ENCODE measurements around the gene BEND5.

The BEND5 gene

DNA sequence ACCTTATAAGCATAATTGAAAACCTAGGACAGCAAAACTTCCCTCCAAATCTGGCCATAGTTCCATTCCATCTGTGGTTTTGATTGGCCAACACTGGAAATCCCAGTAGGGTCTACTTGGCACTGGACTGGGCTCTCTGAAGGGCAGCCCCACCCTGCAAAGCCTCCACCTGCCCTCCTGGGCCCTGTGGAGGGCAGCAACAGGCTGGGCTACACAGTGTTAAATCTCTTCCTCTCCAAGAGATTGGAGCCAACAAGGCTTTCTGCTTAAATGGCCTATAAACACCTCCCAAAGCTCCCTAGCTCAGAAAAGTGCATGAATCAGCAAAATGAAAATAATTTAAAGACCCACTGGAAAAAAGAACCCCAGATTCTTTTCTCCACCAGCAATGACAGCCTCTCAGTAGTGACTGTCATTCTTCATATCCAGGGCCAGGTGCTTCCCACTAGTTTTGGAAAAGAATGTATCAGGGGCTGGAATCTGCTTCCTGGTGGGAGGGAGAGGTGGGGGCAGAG is 58.5 kb downstream of the BEND5 start:
- DNase-seq = no peak

DNA sequence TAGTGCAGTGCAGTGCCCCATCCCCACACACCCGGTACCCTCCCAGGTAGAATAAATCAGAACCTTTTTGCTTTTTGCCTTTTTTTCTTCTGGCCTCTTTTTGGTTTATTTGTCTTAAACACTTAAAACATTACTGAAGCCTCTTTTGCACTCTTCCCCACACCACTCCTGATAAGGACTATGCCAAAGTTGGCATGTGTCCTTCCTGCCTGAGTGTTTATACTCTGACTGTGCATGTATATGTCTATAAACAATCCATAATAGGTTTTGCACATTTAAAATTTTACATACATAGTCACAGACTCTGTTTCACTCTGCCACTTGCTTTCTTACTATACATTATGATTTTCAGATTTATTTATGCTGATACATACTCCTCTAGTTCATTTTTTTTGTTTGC is 59.6 kb downstream of the BEND5 start:
- DNase-seq = no peak

DNA sequence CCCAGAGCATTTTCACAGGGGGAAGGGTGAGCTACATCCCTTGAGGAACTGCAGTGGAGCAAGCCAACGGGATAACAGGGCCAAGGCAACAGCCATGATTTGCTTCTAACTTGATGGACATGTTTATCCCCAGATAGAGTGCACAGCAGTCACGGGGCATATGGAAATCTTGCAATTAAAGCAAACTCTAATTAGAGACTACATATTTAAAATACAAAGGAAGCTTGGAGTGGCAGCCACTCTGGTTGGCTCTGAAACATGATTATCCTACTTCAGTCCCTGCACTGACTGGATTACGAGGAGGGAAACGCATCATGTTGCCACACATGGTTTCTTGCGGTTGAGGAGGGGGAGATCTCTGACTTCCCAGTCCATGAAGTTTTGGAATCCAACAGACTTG is 60.8 kb downstream of the BEND5 start:
- DNase-seq = no peak

DNA sequence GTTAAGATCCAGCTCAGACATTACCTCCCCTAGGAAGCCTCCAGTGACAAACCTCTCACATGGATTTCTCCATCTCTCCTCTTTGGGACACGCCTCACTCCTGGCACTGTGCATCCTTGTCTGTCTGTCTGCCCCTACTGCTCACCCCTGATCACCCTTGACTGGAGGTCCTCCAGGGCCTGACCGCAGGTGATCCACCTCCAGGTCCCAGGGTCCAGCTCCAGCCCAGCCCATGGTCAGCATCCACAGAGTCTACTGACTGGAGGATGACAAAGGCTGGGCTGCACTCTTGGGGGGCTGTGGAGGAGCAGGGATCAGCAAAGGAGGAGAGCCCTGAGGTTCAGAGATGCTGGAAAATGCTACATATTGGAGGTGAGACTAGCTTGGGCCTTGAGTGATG is 65.8 kb downstream of the BEND5 start:
- DNase-seq = no peak

DNA sequence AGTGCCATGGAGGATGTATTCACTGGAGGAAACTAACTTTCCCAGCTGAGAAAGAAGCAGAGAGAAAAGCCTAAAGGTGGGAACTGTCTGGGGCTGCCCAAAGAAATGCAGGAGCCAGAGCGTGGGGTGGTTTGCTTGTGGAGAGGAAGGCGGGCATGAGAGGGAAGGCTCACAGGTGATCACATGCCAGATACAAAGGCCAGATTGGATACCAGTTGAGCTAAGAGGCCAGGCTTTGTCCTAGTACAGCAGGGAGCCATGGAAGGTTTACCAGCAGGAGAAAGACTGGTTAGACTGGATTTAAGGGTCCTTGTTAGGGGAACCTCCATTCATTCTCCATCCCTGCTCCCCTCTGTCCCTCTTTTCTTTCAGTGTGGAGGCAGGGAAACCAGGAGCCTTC is 66.4 kb downstream of the BEND5 start:
- DNase-seq = no peak

DNA sequence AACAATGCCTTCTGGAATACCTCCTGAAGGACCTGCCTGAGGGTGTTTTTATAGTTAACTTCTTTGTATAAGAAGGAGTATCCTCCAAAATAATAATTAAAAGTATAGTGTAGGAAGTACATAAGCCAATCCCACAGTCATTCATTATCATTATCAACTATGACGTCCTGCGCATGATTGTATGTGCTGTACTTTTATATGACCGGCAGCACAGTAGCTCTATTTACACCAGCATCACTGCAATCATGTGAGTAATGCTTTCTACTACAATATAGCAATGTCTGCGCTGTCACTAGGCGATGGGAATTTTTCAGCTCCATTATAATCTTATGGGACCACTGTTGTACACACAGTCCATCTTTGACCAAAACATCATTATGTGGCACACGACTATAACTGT is 72.0 kb downstream of the BEND5 start:
- no peak for DNase-seq

DNA sequence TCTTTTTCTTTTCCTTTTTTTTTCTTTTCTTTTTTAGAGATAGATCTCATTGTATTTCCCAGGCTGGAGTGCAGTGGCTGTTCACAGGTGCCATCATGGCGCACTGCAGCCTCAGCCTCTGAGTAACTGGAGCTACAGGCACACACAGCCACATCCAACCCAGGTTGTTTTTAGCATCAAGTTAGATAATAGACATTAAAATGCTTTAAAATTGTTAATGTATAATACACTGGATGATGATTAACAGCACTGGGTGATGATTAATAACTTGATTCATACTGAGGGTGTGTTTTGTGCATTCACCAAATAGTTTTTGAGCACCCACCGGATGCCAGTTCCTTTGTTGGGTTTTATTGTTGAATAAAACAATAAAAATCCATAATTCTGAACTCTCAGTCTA is 75.2 kb downstream of the BEND5 start:
- DNase-seq = no peak

DNA sequence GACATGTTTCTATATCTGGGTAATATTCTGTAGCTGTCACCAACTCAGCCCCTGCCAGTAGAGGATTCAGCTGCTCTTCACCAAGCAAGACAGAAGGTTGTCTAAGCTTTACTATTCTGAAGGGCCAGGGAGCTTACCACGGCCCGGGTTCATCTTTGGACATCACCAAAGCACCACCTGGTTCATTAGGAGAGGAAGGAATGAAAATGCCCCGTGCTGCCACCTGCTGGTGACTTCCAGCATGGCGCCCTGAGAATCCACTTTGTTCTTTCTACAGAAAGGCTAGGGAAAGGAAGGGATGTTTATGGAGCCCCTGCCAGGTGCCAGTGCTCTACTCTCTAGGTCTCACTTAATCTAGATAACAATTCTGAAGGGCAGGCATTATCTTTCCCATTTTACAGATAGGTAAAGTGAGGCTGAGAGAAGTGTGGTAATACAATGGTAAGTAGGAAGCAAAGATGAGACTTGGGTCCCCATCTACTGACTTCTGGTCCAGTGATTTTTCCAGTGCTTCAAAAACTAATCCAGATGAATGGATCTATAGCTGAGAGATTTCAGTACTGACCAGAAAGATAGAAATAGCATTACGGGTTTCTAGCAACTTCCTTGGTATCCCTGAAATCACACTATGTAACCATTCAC is 79.5 kb downstream of the BEND5 start:
- peak; percentile 51 for DNase-seq

DNA sequence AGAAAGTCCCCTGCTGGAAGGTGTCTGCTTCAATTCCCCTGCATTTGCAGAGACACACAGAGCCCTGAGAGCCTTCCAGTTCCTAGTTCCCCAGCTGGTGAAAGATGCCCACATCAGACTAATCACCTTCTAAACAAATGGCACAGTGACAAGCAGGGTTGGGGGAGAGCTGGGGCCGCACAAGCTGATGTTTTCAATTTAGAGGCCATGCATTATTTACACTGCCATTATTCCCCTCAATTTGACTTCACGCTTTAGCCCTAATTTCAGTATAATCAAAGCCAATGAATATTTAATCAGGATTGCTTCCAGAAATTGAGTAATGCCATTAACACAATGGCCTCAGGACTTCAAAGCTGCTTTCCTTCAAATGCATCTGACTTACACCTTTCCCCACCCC is 81.5 kb downstream of the BEND5 start:
- no peak for DNase-seq

DNA sequence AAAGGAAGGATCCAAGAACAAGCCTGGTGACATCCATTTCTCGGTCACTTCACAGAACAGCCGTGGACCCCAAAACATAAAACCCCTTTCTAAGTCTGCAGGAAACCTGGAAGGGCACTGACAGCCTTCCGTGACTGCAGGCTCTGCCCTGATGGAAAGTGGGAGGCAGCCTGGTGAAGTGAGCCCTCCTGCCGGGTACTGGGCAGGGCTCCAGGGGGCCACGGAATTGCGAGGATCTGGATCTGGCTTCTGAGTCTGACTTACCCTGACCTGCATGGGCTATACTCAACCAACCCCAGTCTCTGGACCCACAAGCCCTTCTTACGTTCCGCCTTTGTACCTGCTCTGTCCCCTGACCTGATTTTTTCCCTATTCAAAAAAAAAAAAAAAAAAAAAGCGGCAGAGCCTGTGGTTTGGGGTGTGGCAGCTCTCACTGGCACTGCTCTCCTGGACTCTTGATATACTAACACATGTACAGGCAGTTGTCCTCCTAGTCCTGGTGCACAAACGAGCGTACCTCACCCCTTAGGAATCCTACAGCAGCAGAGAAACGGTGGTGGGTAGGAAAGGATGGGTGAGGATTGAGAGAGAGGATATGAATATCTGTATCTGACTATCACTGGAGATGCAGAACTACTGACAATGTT is 82.9 kb downstream of the BEND5 start:
- no peak for DNase-seq

DNA sequence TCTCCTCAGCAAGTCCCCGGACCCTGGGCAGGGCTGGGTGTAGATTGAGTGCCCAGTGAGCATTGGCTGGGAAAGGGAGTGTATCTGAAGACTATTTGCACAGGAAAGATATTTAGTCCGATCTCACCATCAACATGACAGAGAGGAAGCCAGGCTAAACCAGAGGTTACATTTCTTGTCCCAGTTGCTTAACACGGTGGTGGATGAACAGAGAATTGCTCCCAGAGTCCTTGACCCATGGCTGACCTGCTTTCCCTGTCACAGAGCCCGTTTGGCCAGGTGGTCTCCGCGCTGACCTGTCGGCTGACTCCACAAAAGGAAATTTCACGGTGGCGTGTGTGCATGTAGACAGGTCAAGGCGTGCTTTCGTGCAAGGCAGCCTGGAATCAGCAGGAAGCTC is 83.5 kb downstream of the BEND5 start:
- DNase-seq = no peak

DNA sequence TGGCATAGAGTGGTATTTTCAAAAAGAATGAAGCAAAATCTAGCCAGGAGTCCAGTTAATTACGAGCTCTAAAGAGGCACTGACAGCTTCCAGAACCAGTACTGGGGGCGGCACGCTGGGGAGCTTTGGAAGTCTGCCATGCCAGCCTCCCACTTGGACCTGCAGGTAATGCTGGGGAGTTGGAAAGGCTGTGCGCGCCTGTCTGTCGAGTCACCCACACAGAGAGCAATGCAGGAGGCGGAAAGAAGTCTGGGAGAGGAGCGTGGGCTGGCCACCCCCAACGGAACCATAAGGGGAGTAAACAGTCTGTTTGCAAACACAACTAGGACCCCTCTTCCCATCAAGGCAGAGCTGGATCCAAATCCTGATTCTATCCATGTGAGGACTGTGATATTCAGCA is 84.5 kb downstream of the BEND5 start:
- DNase-seq = no peak

DNA sequence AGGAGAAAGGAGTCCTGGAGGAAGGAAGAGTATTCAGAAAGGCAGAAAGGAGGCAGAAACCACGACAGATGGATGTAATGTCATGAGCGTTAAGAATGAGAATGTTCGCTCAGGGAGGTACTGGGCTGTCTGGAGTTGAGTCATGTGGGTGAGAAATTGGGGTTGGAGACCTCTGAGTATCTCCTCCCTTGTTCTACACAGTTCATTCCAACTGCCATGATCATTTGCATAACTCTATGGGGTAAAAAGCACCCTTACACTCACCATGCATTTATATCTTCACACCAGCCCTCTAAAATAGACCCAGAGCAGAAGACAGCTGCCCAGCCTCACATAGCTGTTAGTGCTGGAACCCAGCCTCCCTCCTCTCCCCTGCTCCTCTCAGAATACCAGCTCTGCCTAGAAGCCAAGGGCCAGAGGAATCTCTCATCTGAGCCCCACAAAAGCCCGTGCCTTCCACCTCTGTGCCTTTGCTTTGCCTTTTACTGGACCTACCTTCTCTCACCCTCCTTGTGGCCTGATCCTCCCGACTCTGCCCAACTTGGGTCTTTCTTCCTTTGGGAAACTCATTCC is 85.2 kb downstream of the BEND5 start:
- no peak for DNase-seq

DNA sequence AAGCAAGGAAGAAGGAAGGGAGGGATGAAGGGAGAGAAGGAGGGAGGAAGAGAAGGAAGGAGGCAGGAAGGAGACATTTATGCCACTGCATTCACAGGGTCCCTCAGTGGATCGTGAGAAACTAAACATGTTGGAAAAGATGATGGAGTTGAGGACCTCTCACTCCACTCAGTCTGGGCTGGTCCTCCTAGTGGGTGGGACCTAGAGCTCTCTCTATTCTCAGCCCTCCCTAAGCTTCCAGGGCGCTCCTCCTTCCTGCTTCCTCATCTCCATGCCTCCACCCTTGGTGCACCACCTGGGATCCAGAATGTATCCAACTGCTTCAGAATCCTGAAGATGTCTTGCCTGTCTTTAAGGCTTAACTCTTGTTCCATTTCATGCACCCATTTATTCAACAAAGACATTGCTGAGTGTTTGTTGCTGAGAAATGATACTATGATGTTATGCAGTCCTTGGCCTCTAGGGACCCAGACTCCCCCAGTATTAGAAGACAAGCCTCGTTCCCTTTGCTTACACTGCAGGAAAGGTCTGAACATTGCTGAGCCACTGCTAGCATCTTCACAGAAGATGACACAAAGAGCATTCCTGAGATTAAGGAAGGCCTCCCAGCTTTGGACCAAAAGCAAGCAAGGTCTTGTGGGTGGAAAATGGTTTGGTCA is 88.5 kb downstream of the BEND5 start:
- DNase-seq = no peak

DNA sequence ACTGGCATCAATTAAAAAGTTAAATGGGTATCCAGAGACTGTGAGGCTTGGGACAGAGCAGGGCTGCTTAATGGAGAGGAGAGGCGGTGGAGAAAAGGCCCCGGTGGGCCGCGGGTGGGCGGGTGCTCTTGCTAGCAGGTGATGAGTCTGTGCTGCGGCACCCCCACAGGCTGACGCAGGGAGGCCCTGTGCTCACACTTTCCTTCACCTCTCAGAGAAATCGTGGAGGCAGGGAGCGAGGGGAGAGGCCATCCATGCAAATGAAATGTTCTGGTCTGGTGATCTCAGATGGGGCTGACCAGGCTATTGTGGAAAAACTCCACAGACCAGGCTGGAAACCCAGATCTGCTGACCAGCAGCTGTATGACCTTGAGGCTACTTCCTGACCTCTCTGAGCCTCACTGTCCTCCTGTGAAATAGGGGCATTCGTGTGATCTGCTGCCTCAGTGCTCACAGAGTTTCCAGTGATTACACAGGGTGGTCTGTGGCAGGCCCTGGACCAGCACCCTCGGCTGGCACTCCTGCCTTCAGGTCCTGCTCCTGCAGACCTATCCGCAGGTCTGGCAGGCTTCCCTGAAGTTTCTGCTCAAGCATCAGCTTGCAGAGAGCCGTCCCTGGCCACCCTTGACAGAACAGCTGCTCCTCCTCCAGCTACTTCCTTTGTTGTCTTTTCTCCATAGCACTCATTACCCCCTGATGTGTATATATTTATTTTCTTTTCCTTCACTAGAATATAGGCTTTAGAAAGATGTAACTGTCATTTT is 89.2 kb downstream of the BEND5 start:
- no peak for DNase-seq

DNA sequence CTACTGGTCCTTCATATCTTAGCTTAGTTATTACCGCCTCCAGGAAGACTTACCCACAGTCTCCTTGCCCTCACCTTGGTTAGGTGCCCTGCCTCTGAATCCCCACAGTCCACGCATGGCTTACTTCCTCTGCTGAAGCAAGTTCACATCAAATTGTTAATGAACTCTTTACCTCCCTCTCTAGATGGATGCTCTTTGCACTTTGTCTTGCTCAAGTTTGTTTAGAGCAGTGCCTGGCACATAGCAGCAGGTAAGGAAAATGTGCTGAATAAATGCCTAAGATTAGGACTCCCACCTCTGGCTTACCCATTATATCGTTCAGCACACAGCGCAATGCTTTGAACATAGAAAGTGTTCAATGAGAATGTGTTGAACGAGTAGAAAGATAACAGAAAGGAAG is 90.5 kb downstream of the BEND5 start:
- no peak for DNase-seq

DNA sequence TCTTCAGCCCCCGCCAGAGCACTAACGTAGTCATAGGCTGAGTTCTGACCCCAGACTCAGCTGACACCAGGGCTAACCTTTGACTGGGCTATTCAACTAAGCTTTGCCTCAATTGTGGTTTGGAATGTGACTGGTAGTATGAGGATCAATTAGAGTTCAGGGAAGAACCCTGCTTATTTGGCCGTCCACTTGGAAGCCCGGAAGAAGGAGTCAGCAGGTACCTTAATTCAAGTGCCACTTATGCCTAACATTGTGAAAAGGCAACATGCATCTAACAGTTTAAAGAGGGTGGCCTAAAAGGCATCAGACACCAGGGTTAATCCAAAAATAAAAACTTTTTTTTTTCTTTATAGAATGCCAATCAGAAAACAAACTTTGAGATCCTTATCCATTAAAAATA is 92.3 kb downstream of the BEND5 start:
- DNase-seq = no peak

DNA sequence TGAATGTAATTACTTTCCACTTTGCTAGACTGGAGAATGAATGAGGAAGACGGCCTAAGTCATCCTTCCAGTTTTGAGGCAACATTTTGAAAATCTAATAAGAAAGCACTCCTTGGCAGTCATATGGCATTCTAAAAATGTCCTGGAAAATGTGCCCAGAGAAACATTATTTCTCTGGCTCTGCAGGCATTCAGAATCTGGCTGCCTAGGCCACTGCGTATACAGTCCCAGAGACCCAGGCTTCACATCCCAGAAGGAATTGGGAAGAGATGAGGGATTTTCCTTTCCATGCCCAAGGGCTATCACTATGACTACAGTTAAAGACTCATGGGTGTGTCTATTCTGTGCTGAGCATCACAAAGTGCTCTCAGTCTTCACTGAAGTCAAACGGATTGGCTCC is 92.9 kb downstream of the BEND5 start:
- peak; percentile 32 for DNase-seq

DNA sequence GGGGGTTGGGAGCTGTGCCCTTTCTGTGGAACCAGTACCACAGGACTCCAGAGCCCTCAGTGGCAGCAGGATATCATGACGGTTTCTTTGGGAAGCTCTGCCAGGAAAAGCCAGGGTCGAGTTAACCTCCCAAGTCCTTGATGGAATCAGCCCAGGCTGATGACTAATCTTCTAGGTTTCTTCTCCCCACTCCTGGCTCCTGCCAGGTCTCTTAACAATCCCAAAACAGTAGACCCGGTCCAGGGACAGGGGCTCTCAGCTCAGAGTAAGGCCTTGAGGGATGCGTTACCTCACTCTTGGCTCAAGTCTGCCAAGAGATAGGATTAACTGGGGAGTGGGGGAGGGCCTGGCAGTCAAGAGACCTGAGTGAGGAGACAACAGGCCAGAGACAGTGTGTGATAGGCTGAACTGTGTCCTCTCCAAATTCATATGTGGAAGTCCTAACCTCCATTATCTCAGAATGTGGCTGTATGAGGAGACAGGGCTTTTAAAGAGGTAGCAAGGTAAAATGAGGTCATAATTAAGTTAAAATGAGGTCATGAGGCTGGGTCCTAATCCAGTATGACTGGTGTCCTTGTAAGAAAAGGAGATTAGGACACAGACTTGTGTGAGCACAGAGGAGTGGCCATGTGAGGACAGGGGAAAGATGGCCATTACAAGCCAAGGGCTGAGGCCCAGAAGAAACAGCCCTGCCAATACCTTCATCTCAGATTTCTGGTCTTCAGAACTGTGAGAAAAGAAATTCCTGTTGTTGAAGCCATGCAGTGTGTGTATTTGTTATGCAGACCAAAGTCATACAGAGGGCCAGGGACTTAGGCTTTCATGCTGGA is 95.0 kb downstream of the BEND5 start:
- DNase-seq = no peak

DNA sequence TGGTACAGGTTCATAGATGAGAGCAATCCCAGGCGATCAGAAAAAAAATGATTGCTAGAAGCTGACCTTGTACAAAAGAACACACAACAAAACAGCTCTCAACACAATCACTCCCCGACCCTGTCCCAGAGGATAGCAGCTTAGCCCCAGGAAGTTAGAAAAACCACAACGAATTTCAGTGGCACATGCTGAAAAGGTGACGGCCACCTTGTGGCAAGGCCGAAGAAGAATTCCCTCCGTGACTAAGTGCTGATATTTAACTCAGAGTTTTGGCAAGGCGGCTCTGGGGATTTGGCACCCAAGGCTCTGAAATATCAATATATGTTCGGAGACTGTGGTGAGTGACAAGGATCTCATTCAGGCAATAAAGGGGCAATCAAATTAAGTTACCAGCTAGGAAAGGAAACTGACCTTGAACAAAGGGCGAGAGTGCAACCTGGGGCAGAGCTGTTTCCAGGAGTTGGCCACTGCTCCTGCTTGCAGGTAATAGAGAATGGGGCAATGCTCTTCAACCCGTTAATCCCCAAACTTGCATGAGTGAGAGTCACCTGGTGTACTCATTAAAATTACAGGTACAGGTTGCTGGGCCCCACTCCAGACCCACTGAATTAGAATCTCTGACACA is 96.2 kb downstream of the BEND5 start:
- no peak for DNase-seq

DNA sequence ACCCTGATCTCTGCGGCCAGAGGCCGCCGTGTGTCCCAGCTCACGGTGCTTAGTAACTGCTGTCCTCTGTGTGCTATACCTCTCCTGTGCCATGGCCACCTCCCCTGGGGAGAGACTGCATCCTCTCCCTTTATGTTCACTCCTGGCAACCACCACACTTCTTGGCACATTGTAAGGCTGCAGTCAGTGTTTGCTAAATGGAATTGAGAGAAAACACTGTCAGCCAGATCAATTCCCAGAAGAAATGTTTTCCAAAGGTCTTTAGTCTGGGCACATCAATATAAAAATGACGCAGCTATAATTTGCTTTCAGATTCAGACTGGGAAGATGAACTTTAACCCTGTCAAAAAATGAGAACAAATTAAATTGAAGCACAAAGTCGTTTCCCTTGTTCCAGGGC is 96.8 kb downstream of the BEND5 start:
- no peak for DNase-seq
